22Rv1 (cell line): ENCODE results near the gene SP8.

ENCODE experiments used
- H3K27ac ChIP-seq: fragments of 450-650 bp; 2 replicates; pipeline ENCODE4 v1.5.1; 2017
- CTCF ChIP-seq: fragments of 450-650 bp; IDR thresholded peaks from 2 replicates; pipeline ENCODE4 v1.5.1; 2017; ENCODE audit warnings: mild to moderate bottlenecking
- ZFX ChIP-seq: fragments of 450-650 bp; IDR thresholded peaks from 2 replicates; pipeline ENCODE4 v1.6.1; 2017; ENCODE audit warnings: antibody characterized with exemption, borderline replicate concordance

SP8 gene

GRCh38 chr7:20795361-20795760 is 8.7 kb upstream of the SP8 start:
- TF ChIP-seq CTCF (no peak), ZFX (no peak)
- no peak overlapping the region for H3K27ac ChIP-seq

GRCh38 chr7:20794676-20795075 is 8.0 kb upstream of the SP8 start:
- no peak overlapping the region for H3K27ac ChIP-seq
- TF ChIP-seq ZFX (no peak), CTCF (no peak)

- TF ChIP-seq ZFX (no peak), CTCF (no peak)
- H3K27ac ChIP-seq: no peak overlapping the region
Measured at GRCh38 chr7:20793694-20794394, 7.2 kb upstream of the SP8 start.

- TF ChIP-seq CTCF (no peak), ZFX (no peak)
- no peak overlapping the region for H3K27ac ChIP-seq
Measured at GRCh38 chr7:20793248-20793647, 6.6 kb upstream of the SP8 start.

GRCh38 chr7:20791538-20792434 is 5.1 kb upstream of the SP8 start:
- H3K27ac ChIP-seq: no peak overlapping the region
- TF ChIP-seq CTCF: no peak
- TF ChIP-seq ZFX: no peak

GRCh38 chr7:20790375-20790774 is 3.7 kb upstream of the SP8 start:
- H3K27ac ChIP-seq: no peak overlapping the region
- TF ChIP-seq CTCF (no peak), ZFX (no peak)
